Measurements from ENCODE around the gene ATP6V0A1.
"Not testable (repeated sequence)": the region's sequence is repeated elsewhere in the genome, so short reads cannot be mapped to it uniquely, and the experiment has no call there.

Gene ATP6V0A1

DNA sequence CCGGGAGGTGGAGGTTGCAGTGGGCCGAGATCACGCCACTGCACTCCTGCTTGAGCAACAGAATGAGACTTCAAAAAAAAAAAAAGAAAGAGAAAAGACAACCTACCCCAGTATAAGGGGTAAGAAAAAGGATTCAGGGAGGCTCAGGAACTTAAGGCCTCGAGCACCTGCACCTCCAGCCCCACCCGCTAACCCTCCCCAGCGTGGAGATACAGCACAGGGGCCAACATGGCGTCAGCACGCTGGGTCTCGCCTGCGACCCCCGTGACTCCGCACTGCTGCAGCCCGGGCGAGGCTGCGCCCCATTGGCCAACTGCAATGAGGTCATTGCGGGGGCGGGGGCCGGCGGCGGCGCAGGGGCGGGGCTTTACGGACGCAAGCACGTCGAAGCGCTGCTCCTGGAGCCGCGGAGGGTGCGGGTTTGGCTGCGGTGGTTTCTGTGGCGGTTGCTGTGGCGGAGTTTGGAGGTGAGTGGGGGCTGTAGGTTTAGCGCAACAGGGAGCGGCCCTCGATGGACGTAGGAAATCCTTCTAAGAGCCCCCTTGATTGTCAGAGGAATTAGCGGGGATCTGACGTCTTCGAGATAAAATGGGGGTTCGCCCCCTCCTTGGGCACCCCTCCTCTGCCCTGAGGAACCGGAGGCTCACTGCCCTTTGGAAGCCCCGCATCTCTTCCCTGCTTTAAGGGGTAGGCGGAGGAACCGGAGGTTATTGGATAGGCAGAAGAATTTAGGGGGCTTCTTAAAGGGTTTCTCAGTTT is at the start of gene ATP6V0A1:
ATP6V0A1 (plus strand) TSS at position 382 of the 759 bp plus-strand sequence. CDS start 2,017 bp downstream, outside the sequence.
- Histone ChIP-seq H3K27ac (ENCODE audit: low read depth, low read length) (peak within 1 kb of the TSS; percentile 72), H3K36me3 (ENCODE audit: control insufficient read depth, insufficient read depth, low read length) (peaks cover 12% of the 10 kb centered on the region), H3K9ac (ENCODE audit: low read depth, low read length) (peak within 1 kb of the TSS; percentile 76), H3K27me3 (ENCODE audit: control insufficient read depth, insufficient read depth, low read length) (no peaks in the 10 kb centered on the region), H3K9me3 (ENCODE audit: control insufficient read depth, insufficient read depth, low read length) (no peaks in the 10 kb centered on the region), H3K4me1 (ENCODE audit: control insufficient read depth, insufficient read depth, low read length) (peaks cover 21% of the 10 kb centered on the region), H3K4me3 (ENCODE audit: low read depth, low read length) (peak within 1 kb of the TSS; percentile 85)

DNA sequence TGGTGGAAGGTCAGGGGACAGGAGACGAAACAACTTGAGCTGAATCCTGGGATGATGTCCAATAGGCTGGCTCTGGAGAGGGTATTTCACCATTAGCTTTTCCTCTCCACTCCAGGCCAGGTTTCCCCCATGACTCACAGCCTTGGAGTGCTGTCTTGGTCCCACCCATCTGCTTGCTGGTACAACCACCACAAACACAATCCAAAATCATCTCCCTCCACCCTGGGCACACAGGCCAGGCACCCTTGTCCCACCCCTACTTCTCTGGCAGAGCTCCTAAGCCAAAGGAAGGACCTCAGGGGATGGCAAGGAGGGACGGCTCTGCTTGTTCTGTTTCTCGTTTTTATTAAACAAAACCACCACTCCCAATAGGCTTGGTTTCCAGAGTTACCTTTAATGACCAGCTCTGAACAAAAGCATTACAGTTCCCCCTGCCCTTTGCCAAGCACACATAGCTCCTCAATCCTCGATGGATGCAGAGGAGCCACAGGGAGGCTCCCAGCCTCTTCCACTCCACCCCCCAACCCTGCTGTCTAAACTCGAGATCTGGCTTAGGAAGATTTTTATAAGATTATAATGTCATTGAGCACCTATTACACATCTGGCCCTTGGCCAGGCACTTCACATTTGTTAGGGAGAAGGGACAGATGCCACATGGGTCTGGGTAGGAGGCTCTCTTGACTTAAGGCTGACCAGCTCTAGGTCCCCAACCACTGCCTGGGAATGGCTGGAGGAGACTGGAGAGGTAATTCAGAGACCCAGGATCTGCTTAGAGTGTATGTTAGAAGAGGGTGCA is 49.0 kb upstream of the ATP6V0A1 start:
- Histone ChIP-seq H3K27ac (ENCODE audit: low read depth, low read length) (no peak overlapping the region), H3K27me3 (ENCODE audit: control insufficient read depth, insufficient read depth, low read length) (no peaks in the 10 kb centered on the region), H3K4me3 (ENCODE audit: low read depth, low read length) (no peak overlapping the region), H3K36me3 (ENCODE audit: control insufficient read depth, insufficient read depth, low read length) (0 out of 2 replicates have a peak, but pooled peaks cover 3% of the 10 kb centered on the region), H3K4me1 (ENCODE audit: control insufficient read depth, insufficient read depth, low read length) (peaks cover 14% of the 10 kb centered on the region), H3K9ac (ENCODE audit: low read depth, low read length) (no peak overlapping the region), H3K9me3 (ENCODE audit: control insufficient read depth, insufficient read depth, low read length) (no peaks in the 10 kb centered on the region)

DNA sequence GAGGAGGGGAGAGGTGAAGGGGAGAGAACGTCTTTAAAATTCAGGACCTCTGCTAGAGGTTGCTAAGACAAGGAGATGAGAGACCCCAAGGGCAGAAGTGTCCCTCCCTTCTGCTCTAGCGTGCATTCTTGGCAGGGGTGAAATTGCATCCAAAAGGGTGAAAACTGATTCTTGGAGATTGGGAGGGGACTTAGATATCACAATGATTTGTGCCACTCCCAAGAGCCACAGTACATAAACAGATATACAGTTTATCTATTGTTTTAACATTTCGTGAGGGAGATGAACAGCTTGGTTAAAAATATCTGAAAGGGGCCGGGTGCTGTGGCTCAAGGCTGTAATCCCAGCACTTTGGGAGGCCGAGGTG is 48.4 kb upstream of the ATP6V0A1 start:
- Histone ChIP-seq H3K27ac (ENCODE audit: low read depth, low read length) (no peak overlapping the region), H3K9ac (ENCODE audit: low read depth, low read length) (no peak overlapping the region), H3K36me3 (ENCODE audit: control insufficient read depth, insufficient read depth, low read length) (no peaks in the 10 kb centered on the region), H3K27me3 (ENCODE audit: control insufficient read depth, insufficient read depth, low read length) (no peaks in the 10 kb centered on the region), H3K9me3 (ENCODE audit: control insufficient read depth, insufficient read depth, low read length) (no peaks in the 10 kb centered on the region), H3K4me3 (ENCODE audit: low read depth, low read length) (no peak overlapping the region), H3K4me1 (ENCODE audit: control insufficient read depth, insufficient read depth, low read length) (peaks cover 14% of the 10 kb centered on the region)

DNA sequence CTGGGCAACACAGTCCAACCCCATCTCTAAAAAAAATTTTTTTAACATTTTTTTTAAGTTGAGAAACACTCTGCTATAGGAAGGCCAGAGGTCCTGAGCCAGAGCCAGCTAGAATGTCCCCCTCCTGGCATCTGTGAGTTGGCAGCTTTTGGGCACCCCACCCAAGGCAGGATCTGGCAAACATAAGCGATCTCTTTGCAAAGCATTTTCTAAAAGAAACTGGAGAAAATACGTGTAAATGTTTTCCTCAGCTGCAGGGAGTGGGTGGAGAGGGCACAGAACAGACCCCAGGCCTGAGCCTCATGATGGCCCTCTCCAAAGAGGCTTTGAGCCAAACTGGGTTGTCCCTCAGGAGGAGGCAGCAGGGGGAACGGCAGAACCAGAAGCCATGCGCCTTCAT is 47.3 kb upstream of the ATP6V0A1 start:
- no peaks in the 10 kb centered on the region for H3K27me3 ChIP-seq (ENCODE audit: control insufficient read depth, insufficient read depth, low read length)
- no peaks in the 10 kb centered on the region for H3K36me3 ChIP-seq (ENCODE audit: control insufficient read depth, insufficient read depth, low read length)
- H3K27ac ChIP-seq (ENCODE audit: low read depth, low read length): no peak overlapping the region
- H3K9ac ChIP-seq (ENCODE audit: low read depth, low read length): no peak overlapping the region
- H3K4me3 ChIP-seq (ENCODE audit: low read depth, low read length): no peak overlapping the region
- no peaks in the 10 kb centered on the region for H3K9me3 ChIP-seq (ENCODE audit: control insufficient read depth, insufficient read depth, low read length)
- H3K4me1 ChIP-seq (ENCODE audit: control insufficient read depth, insufficient read depth, low read length): peaks cover 14% of the 10 kb centered on the region

DNA sequence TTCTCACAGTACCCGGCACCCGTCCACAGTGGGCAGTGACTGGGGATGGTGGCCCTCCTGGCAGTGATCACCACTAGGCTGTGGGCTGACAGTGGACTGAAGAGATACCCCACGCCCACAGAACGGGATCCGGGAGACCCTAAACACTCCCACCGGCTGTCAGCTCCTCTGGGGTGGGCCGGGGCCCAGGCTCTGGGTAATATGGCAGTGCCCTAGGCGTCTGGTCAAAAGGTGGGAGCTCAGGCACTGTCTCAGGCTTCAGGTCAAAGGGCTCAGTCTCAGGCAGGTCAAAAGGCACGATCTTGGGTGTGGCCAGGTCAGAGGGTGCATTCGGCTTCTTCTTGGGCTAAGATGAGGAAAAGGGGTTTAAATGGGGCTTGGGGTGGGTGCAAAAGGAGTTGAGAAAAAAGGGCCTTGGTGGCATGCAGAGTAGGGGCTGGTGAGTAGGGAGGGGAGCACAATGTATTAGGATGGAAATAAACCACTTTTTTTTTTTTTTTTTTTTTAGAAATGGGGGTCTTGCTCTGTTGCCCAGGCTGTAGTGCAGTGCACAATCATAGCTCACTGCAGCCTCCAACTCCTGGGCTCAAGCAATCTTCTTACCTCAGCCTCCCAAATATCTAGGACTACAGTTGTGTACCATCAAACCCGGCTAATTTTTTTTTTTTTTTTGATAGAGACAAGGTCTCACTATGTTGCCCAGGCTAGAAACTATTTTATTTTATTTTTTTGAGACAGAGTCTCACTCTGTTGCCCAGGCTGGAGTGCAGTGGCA is 46.6 kb upstream of the ATP6V0A1 start:
- peaks cover 8% of the 10 kb centered on the region for H3K4me1 ChIP-seq (ENCODE audit: control insufficient read depth, insufficient read depth, low read length)

DNA sequence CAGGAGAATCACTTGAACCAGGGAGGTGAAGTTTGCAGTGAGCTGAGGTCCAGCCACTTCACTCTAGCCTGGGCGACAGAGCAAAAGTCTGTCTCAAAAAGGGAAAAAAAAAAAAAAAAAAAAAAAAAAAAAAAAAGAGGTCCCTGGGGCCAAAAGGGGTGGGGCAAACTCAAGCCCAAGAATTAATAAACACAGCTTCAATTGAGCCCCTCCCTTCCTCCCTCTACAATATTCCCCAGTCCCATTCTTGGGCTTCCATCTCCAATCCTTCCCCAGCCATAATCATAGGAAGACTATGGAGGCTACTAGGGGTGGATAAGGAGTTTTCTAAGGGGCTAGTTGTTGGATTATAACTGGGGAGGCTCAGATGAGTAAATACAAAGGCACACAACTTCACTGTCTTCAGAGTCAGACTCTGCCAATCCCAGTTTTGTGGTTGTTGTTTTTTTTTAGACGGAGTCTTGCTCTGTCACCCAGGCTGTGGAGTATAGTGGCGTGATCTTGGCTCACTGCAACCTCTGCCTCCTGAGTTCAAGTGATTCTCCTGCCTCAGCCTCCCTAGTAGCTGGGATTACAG is 45.1 kb upstream of the ATP6V0A1 start:
- Histone ChIP-seq H3K9ac (ENCODE audit: low read depth, low read length) (no peak overlapping the region), H3K36me3 (ENCODE audit: control insufficient read depth, insufficient read depth, low read length) (no peaks in the 10 kb centered on the region), H3K27ac (ENCODE audit: low read depth, low read length) (no peak overlapping the region), H3K4me3 (ENCODE audit: low read depth, low read length) (no peak overlapping the region), H3K4me1 (ENCODE audit: control insufficient read depth, insufficient read depth, low read length) (no peaks in the 10 kb centered on the region), H3K27me3 (ENCODE audit: control insufficient read depth, insufficient read depth, low read length) (no peaks in the 10 kb centered on the region), H3K9me3 (ENCODE audit: control insufficient read depth, insufficient read depth, low read length) (no peaks in the 10 kb centered on the region)

More for the DNA sequence above, 46.6 kb upstream of the ATP6V0A1 start:
- Histone ChIP-seq H3K27ac (ENCODE audit: low read depth, low read length) (no peak overlapping the region), H3K4me3 (ENCODE audit: low read depth, low read length) (no peak overlapping the region), H3K36me3 (ENCODE audit: control insufficient read depth, insufficient read depth, low read length) (no peaks in the 10 kb centered on the region), H3K27me3 (ENCODE audit: control insufficient read depth, insufficient read depth, low read length) (no peaks in the 10 kb centered on the region), H3K9me3 (ENCODE audit: control insufficient read depth, insufficient read depth, low read length) (no peaks in the 10 kb centered on the region), H3K9ac (ENCODE audit: low read depth, low read length) (no peak overlapping the region)

DNA sequence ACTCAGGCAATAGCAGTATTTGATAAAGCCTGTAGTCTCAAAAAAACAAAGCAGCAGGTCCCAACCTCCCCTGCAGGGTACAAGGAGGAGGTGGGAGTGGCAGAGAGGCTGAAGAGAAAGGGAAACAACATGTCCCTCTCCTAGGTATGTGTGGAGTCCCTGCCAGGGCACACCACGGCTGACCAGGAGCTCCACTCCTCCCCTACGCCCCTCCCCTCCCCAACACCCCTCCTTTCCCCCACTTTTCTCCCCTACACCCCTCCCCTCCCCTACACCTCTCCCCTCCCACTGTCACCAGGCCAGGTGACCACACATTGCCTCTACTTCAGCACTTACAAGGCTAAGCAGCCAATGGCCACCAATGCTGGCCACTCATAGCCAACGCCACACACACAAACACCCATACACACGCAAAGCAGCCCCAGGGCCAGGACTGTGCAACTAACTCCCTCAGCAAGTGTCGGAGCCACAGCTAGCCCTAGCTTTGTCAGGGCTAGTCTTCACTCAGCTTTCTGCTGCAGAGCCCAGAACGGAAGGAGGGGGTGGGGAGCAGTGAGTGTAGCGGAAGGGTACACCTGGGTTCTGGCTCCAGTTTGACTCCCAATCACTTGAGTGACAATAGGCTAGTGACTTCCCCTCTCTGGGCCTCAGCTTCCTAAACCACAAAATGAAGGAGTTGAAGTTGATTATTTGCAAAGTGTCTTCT is 43.8 kb upstream of the ATP6V0A1 start:
- Histone ChIP-seq H3K9me3 (ENCODE audit: control insufficient read depth, insufficient read depth, low read length) (no peaks in the 10 kb centered on the region), H3K27ac (ENCODE audit: low read depth, low read length) (no peak overlapping the region), H3K36me3 (ENCODE audit: control insufficient read depth, insufficient read depth, low read length) (no peaks in the 10 kb centered on the region), H3K4me1 (ENCODE audit: control insufficient read depth, insufficient read depth, low read length) (no peaks in the 10 kb centered on the region), H3K9ac (ENCODE audit: low read depth, low read length) (no peak overlapping the region), H3K4me3 (ENCODE audit: low read depth, low read length) (no peak overlapping the region), H3K27me3 (ENCODE audit: control insufficient read depth, insufficient read depth, low read length) (no peaks in the 10 kb centered on the region)

DNA sequence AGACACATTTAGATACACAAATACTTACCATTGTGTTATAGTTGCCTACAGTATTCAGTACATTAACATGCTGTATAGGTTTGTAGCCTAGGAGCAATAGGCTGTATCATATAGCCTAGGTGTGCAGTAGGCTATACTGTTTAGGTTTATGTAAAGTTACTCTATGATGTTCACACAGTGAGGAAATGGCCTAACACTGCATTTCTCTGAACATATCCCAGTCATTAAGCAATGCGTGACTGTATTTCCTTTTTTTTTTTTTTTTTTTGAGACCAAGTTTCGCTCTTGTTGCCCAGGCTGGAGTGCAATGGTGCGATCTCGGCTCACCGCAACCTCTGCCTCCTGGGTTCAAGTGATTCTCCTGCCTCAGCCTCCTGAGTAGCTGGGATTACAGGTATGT is 40.7 kb upstream of the ATP6V0A1 start:
- H3K9me3 ChIP-seq (ENCODE audit: control insufficient read depth, insufficient read depth, low read length); H3K27ac ChIP-seq (ENCODE audit: low read depth, low read length); H3K4me3 ChIP-seq (ENCODE audit: low read depth, low read length); H3K36me3 ChIP-seq (ENCODE audit: control insufficient read depth, insufficient read depth, low read length); H3K9ac ChIP-seq (ENCODE audit: low read depth, low read length): not testable (repeated sequence)
- H3K27me3 ChIP-seq (ENCODE audit: control insufficient read depth, insufficient read depth, low read length): peaks cover 27% of the 10 kb centered on the region
- H3K4me1 ChIP-seq (ENCODE audit: control insufficient read depth, insufficient read depth, low read length): peaks cover 14% of the 10 kb centered on the region; the same call in 1 of the 2 replicates

DNA sequence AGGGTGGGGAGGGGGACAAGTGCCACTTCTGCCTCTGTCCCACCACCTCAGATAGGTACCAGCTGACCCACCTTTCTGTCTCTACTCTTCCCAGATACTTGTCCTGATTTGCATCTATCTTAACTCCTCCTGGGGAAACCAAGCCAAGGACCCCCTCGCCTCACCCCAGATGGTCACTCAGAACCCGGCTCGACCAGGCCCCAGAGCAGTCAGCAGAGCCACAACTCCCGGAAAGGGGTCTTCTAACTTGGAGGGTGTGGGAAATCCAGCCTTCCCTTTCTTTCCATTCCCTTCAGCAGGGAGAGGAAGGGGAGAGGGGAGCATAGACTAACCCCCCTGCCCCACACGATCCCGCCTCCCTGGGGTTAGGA is 37.6 kb upstream of the ATP6V0A1 start:
- Histone ChIP-seq H3K4me1 (ENCODE audit: control insufficient read depth, insufficient read depth, low read length) (peaks cover 20% of the 10 kb centered on the region), H3K9ac (ENCODE audit: low read depth, low read length) (no peak overlapping the region), H3K4me3 (ENCODE audit: low read depth, low read length) (peak overlapping the region; percentile 79), H3K27me3 (ENCODE audit: control insufficient read depth, insufficient read depth, low read length) (peaks cover 27% of the 10 kb centered on the region), H3K27ac (ENCODE audit: low read depth, low read length) (peak overlapping the region; percentile 46), H3K36me3 (ENCODE audit: control insufficient read depth, insufficient read depth, low read length) (no peaks in the 10 kb centered on the region), H3K9me3 (ENCODE audit: control insufficient read depth, insufficient read depth, low read length) (no peaks in the 10 kb centered on the region)

All from HUES48 (cell line).